Amniotic epithelial cell (primary cell): ENCODE measurements around the gene ASTL.
"Not testable (repeated sequence)": the region's sequence is repeated elsewhere in the genome, so short reads cannot be mapped to it uniquely, and the experiment has no call there.

Source experiments
- DNase-seq: peaks from one replicate; pipeline ENCODE4 v3.0.0-alpha.2; 2010; ENCODE audit warnings: low read depth

The ASTL gene

DNA sequence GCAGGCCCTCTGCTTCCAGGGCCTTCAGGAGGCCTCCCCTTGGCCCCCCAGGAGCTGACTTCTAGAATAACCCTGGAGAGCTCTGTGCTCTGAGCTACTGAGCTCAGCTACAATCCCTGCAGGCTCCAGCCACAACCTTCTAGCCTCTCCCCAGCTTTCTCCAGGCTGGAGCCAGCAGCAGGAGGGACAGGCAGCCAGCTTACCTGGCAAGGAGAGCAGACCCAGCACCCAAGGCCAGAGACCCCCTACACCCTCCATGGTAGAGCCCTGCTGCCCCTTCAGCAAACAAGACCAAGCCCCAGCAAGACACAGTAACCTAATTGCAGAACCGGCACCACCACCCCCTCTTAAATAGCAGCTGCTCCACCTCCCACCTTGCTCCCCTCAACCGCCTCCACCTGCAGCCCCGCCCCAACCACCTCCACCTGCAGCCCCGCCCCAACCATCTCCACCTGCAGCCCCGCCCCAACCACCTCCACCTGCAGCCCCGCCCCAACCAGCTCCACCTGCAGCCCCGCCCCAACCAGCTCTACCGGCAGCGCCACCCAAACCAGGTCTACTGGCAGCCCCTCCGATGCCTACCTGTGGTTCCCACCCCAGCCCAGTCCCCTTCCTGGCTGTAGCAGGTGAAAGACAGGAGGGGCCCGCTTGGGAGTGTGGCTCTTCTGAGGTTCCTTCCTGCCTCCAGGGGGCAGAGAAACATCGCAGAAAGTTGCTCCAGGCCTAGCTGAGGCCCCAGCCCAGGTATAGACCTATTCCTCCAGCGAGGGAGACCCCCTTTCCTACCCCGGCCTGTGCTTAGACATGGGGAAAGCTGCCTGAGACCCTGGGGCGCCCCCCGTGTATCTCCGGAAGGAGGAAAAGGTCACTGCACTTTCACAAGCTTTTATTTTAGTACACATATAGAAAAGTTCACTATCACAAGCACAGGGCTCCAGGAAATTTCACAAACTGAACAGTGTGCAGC lies at the start of gene ASTL:
Gene ASTL (minus strand): TSS at position 324 of the 967 bp plus-strand sequence. CDS start 66 bp downstream, at position 258.
- DNase-seq = peak; percentile 21

DNA sequence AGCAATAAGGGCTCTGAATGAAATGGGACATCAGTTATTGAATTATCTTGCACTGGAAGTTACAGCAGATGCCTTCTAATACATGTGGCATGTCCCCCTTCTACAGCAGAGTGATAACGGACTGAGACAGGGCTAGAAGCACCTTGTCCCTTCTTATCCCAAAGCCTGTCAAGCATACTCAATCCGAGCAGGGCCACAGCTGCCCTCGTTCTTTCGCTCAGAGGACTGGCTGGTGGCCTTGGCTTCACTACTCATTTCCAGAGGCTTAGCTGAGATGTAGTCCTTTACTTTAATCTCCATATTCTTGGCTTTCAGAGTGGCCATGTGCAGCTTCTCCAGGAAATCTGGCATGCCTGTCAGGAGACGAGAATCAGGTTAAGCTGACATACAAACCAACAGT lies 48.3 kb upstream of the ASTL start:
- DNase-seq = no peak

DNA sequence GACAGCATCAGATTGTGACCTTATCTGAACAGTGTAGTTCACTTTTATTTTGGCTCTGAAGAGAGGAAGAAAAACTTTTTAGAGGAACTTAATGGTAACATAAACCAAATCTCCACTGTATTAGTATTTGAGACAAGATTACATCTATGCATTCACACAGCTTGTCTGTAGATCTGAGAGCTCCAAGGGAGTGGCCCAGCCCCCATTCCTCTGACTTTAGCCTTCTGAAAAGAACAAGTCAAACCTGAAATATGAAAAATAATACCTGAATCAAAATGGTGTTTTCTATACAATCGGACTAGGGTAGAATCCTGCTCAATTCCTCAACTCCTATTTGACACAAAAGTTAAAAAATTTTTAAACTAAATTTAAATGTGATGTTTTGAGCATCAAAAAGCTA lies 47.2 kb upstream of the ASTL start:
- DNase-seq = no peak

DNA sequence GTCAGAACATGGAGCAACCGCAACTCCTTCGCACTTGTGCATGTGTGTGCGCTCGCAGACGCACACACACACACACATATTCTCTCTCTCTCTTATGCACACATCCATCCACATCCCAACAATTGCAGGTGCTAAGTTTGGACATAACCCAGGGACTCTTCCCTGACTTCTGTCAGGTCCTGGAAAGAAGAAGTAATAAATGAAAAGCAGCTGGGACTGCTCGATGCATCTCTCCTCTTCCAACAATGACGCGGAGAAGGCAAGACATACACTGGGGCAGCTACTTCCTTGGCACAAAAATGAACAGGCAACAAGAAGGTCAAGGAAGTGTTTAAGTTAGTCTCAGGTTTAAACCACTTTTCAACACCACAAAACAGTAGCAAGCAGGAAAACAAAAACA lies 46.7 kb upstream of the ASTL start:
- DNase-seq = no peak

DNA sequence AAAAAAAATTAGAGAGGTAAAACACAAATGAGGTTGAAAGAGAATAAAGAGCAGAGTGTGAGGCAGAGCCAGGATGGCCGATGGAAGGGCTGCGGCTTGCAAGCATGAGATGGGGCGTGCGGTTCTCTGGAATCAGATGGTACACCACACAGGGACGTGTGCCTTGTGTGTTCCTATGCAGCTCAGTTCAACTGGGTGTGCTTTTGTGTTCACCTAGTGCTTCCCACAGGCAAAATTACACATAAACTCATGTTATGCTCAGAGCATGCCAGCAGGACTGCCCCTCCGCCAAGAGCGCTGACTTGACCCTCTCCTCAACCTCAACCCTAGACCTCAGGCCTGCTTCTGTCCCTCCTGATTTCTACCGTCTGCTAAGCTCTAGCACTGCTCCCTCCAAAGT lies 45.9 kb upstream of the ASTL start:
- DNase-seq = no peak

DNA sequence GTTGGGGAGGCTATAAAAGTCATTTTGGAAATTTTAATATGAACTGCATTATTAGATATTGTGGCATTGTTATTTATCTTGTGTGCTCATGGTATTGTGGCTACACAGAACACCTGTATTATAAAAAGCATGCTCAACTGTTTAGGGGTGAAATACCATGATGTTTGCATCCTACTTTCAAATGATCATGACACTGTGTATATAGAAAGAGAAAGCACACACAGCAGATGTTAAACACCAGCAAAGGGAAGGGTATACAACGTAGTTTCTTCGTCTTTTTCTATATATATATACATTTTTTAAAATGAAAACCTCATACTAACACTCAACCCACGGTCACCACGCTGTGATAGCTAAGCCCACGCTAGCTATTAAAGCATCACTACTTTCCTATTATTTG lies 43.2 kb upstream of the ASTL start:
- no peak for DNase-seq

DNA sequence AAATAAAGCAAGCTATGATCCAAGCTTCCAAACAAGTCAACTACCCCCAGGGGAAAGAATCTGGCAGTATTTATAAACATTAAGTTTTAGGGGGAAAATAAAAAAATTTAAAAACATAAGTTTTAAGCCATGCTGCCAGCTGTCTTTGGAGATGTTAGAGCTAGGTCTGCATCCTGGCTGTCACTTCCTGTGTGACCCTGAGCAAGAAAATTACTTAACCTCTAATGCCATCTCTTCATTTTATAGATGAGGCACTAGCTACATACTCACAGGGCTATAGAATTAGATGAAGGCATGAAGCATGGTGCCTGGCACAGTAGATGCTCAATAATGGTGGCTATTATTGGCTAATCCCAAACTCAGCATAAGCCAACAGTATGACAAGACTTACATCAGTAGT lies 42.2 kb upstream of the ASTL start:
- no peak for DNase-seq

DNA sequence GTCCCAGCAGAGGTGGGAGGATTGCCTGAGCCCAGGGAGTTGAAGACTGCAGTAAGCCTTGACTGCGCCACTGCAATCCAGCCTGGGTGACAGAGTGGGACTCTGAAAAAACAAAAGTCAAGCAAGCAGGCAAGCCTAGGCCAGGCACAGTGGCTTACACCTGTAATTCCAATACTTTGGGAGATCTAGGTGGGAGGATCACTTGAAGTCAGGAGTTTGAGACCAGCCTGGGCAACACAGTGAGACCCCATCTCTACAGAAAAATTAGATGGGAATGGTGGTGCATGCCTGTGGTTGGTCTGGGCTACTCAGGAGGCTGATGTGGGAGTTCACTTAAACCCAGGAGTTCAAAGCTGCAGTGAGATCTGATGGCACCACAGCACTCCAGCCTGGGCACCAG lies 41.7 kb upstream of the ASTL start:
- DNase-seq = no peak

DNA sequence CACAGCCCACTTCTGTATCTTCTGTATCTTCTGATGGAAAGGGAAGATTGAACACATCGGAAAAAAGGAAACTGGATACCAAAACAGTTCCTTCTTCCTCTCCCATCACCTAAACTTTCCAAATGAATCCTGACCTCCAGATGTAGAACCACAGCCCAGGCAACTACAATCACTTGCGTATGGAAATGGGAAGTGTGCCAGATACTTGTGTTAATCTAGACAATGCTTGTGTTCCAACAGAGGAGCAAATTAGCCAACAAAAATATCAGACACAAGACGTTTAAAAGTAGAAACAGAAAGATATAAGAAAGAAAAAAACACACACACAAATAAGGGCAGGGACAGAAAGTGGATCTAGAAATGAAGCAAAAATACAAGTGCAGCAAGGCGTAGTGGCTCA lies 38.4 kb upstream of the ASTL start:
- no peak for DNase-seq

DNA sequence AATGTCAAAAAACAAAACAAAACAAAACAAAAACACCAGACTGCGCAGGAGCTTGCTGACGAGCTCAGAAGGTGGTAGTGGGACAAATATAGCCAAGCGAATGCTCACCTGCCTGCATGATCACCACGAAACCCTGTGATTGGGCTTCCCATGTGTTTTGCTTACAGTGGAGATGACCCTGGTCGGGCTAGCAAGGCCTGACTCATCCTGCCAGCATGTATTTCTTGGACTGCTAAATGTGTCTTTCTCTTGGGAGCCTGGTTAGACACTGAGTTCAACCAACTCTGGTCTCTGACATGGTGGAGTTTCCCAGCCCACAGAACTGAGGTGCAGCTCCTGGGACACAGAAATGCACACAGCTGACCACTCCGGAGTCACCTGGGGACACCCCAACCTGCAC lies 37.6 kb upstream of the ASTL start:
- DNase-seq = peak; percentile 62

DNA sequence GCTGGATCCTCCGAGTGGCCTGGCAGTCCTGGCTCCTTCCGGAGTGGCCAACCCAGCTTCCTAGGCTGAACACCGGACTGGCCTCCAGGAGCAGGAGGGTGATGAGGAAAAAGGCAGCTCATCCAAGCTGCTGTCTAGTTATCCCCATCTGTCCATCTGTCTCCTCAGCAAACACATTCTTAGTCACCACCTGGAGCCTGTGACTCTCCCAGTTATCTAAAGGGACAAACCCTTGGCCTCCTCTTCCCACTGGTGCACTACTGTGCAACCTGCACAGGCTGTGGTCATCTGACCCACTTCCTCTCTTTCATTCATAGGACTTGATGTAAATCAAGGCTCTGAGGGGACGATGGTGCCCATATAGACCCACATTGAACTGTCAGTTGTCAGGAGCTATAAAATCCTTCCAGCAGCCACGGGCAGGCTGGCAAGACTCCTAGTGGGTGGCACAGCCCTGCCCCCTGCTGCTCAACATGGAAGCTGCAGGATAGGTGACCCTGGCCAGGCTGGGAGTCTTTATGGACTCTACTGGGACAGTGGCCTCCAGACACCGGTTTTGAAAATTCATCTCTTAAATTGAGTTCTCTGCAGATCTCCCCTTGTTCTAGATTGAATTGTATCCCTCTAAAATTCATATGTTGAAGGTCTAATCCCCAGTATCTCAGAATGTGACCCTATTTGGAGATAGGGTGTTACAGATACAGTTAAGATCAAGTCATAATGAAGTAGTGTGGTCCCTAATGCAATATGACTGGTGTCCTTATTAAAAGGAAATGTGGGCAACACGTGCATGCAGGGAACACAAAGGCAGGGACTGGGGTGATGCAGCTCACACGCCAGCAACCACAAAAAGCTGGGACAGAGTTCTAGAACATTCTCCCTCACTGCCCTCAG lies 36.2 kb upstream of the ASTL start:
- peak; percentile 32 for DNase-seq

DNA sequence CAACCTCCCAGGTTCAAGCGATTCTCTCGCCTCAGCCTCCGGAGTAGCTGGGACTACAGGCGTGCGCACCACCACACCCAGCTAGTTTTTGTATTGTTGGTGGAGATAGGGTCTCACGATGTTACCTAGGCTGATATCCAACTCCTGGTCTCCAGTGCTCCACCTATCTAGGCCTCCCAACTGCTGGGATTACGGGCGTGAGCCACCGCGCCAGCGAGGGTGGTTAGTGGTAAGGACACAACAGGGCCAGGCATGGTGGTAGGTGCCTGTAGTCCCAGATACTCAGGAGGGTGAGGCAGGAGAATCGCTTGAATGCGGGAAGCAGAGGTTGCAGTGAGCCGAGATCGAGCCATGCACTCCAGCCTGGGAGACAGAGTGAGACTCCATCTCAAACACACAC lies 33.5 kb upstream of the ASTL start:
- no peak for DNase-seq

DNA sequence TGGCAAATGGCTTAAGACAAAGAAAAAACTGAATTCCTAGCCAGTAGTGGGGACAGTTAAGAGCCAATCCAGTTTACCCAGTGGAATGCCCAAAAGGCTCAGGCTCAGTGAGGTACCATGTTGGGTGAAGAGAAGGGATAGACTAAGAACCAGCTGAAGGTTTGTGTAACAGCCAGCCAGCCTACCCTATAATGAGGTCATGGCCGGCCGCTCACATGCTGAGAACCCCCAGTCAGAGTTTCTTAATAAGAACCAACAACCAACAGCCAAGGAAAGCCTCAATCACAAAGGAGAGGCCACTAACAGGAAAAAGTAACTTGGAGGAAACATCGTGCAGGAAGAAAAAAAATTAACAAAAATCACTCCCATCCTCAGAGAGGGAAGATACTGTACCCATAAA lies 32.3 kb upstream of the ASTL start:
- DNase-seq = no peak

DNA sequence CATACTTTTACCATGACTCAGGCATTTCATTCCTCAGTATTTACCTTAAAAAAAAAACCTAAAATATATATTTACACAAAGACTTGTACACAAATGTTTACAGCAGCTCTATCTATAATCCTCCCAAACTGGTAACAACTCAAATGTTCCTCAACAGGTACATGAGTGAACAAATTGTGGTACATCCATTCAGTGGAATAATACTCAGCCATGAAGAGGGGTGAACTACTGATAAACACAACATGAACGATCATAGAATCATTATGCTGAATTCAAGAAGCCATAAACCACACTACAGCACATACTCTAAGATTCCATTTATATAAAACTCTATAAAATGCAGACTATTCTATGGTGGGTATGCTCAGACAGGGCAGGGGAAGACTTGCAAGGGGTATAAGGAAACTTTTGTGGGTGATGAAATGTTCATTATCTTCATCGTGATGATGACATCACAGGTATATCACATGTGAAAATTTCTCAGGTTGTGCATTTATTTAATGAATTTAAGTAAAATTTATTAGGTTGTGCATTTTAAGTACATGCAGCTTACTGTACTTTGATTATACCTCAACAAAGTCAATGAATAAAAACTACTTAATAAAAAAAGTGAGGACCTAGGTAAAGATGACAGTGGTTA lies 31.7 kb upstream of the ASTL start:
- DNase-seq = no peak

DNA sequence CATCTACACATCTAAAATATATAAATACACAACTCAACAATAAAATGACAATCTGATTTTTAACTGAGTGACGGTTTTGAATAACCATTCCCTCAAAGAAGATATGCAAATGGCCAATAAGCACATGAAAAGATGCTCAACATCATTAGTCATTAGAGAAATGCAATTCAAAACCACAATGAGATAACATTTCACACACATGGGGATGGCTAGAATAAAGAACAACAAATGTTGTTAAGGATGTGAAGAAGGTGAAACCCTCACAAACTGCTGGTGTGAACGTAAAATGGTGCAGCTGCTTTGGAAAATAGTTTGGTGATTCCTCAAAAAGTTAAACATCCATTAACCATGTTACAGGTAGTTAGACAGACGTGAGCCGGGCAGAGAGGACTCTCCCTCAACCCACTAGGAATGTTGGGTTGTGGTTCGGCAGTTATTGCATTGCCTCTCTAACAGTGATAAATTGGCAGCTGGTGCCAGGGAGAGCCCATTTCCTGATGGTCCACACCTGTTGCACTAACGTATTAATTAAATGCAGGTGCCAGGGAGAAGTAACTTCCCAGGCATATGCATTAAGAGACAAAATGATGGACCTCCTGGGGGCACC lies 29.2 kb upstream of the ASTL start:
- DNase-seq = peak; percentile 55

DNA sequence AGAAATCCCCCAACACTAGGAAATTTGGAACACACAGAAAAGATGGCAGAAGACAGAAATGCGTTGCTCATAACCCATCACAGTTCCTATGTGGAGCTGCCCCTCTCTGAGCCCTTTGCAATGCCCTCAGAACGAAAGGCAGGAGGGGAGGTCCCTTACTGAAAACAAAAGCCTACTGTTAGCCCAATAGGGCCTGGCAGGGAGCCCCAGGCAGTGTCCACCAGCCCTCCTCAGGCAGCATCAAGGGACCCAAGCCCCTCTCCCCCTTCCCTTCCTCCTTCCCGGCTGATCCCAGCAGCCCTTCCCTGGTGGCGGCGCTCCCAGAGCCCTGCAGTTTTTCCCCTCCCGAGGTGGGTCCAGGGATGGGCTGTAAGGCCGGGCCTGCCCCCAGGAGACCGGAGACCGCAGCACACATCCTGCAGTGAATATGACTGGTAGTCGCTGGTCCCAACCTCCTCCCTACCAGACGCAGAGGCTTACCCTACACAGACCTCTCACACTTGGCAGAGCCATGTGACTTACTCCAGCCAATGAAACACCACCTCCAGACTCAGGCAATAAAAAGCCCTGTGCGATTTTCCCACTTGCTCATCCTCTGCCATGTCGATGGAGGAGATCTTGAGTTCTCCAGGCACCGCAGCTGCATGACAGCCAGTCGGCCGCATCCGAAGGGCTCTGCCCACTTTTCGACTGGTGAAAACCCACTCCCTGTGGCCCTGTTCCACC lies 26.3 kb upstream of the ASTL start:
- DNase-seq = no peak

DNA sequence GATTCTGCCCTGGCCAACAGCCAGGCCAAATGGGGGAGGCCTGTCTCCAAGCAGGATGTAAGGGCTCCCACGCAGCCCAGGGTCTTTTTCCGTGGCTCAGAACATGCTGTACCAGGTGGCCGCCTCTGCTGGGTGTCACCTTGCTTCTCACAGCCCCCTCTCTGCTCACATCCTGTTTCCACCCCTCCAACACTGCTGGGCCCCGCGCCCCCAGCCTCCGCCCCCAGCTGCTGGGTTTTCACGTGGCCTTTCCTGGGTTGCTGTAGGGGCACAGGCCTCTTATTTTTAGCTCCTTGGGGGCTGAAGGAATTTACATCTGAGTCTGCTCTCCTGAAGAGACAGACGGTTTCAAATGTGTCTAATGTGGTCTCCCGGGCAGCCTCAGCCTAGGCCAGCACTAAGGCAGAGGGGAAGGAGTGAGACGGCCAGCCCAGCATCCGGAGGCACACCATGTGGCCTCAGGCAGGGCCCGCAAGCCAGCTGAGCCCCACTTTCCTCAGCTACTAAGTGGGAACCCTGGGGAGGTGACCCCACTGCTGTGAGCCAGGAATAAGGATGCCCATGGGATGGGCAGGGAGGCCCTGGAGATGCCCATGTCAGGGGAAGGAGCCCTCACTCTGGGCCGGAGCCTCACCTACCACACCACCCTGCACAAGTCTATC lies 25.6 kb upstream of the ASTL start:
- DNase-seq = no peak

DNA sequence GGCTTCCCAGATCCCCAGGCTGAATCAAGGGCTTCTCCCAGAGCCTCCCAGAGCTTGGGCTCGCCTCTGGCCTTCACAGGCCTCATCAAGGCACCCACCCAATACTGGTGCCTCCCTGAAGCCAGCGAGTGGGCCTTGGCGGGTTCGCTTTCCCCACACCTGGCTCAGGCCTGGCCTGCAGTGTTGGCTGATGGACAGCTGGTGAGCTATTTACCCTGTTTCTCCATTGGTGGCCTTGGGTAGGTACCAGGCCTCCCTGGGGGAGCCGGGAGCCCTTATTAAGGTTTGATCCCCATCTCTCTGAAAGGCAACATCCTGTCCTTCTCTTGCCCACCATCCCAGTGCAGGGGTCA lies 25.1 kb upstream of the ASTL start:
- DNase-seq = no peak

DNA sequence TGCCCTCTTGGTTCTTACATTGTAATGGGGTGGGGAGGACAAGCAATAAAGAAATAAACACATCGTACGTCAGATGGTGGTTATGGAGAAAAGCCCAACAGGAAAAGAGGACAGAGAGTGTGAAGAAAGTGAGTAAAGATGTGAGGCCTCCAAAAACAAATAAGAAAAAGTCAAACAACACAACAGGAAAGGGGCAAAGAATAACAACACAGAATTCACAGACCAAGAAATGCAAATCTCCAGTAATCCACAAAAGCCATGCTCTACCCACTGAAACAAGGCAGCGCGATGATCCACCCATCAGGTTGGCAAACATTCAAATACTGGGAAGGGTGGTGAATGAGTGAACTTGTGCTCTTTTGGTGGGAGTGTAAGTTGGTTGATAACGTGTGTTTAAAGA lies 23.6 kb upstream of the ASTL start:
- DNase-seq = peak; percentile 21

DNA sequence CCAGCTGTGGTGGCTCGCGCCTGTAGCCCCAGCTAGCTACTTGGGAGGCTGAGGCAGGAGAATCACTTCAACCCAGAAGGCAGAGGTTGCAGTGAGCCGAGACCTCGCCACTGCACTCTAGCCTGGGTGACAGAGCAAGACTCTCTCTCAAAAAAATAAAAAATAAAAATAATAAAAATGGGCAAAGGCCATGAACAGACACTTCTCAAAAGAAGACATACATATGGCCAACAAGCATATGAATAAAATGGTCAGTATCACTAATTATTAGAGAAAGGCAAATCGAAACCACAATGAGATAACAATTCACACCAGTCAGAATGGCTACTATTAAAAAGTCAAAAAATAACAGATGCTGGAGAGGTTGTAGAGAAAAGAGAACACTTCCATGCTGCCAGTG lies 22.1 kb upstream of the ASTL start:
- DNase-seq = not testable (repeated sequence)
